GM13977 (cell line): ENCODE measurements around the gene SLC9A9.

Experiments used
- DNase-seq: peaks from one replicate; pipeline ENCODE4 v3.0.0; 2012; ENCODE audit warnings: low spot score
- CTCF ChIP-seq: IDR thresholded peaks from 2 replicates; pipeline ENCODE4 v1.5.1; 2012; ENCODE audit warnings: mild to moderate bottlenecking, control low read depth; ENCODE audit not compliant: insufficient read depth; ENCODE audit errors: extremely low read depth, missing control alignments
- in situ Hi-C: fragments of 300-500 bp; cut with MboI; formaldehyde crosslinking; loops from one replicate; pipeline ENCODE4 v1.12.0; 2022; ENCODE audit warnings: low sequenced_read_pairs, low pct_unique_long_range_greater_than_20kb, mixed read lengths, inconsistent platforms; ENCODE audit not compliant: unreplicated experiment

The SLC9A9 gene

GRCh38 chr3:143483214-143483613 is 365.1 kb downstream of the SLC9A9 start:
- no peak for TF ChIP-seq CTCF
- in situ Hi-C loops, result no loop called here
- DNase-seq, result no peak

- no peak for TF ChIP-seq CTCF
- in situ Hi-C loops, result no loop called here
- no peak for DNase-seq
Observed at GRCh38 chr3:143482106-143483088, 365.9 kb downstream of the SLC9A9 start.

- DNase-seq, result no peak
- no peak for TF ChIP-seq CTCF
- in situ Hi-C loops, result no loop called here
Observed at GRCh38 chr3:143480344-143480743, 367.9 kb downstream of the SLC9A9 start.

GRCh38 chr3:143479727-143480126 is 368.5 kb downstream of the SLC9A9 start:
- TF ChIP-seq CTCF, result no peak
- DNase-seq, result no peak
- in situ Hi-C loops, result no loop called here

GRCh38 chr3:143478115-143478693 is 370.1 kb downstream of the SLC9A9 start:
- DNase-seq, result no peak
- no peak for TF ChIP-seq CTCF
- in situ Hi-C loops, result no loop called here

GRCh38 chr3:143476965-143477640 is 371.2 kb downstream of the SLC9A9 start:
- in situ Hi-C loops, result no loop called here
- no peak for DNase-seq
- TF ChIP-seq CTCF, result no peak
